Measurements from ENCODE around the gene INSIG1.

The INSIG1 gene

GRCh38 chr7:155303039-155303593 lies 5.4 kb downstream of the INSIG1 start:
- DNase-seq (ENCODE audit: low read depth in 2 of 2): no peak

- DNase-seq (ENCODE audit: low read depth in 2 of 2): no peak
Measured at GRCh38 chr7:155303897-155304296, 6.2 kb downstream of the INSIG1 start.

GRCh38 chr7:155305231-155305904 lies 7.7 kb downstream of the INSIG1 start:
- no peak for DNase-seq (ENCODE audit: low read depth in 2 of 2)

- DNase-seq (ENCODE audit: low read depth in 2 of 2): no peak
Measured at GRCh38 chr7:155306673-155307470, 9.2 kb downstream of the INSIG1 start.

DNA sequence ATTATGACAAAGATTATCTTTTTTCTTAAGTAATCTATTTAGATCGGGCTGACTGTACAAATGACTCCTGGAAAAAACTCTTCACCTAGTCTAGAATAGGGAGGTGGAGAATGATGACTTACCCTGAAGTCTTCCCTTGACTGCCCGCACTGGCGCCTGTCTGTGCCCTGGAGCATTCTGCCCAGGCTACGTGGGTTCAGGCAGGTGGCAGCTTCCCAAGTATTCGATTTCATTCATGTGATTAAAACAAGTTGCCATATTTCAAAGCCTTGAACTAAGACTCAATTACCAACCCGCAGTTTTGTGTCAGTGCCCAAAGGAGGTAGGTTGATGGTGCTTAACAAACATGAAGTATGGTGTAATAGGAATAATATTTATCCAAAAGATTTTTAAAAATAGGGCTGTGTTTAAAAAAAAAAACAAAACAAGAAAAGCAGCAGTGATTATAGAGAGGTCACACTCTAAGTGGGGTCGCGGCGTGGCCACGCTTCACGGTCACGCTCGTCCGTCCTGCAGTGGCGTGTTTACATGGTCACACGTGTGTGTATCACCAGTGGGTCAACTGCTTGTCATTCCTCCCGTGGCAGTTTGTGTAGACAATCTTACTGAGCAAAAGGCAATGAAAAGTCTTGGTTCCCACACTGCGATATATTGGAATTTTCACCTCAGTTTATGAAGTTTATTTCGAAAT lies 10.8 kb downstream of the INSIG1 start:
- no peak for DNase-seq (ENCODE audit: low read depth in 2 of 2)

- no peak for DNase-seq (ENCODE audit: low read depth in 2 of 2)
Measured at GRCh38 chr7:155309021-155309338, 11.3 kb downstream of the INSIG1 start.

DNA sequence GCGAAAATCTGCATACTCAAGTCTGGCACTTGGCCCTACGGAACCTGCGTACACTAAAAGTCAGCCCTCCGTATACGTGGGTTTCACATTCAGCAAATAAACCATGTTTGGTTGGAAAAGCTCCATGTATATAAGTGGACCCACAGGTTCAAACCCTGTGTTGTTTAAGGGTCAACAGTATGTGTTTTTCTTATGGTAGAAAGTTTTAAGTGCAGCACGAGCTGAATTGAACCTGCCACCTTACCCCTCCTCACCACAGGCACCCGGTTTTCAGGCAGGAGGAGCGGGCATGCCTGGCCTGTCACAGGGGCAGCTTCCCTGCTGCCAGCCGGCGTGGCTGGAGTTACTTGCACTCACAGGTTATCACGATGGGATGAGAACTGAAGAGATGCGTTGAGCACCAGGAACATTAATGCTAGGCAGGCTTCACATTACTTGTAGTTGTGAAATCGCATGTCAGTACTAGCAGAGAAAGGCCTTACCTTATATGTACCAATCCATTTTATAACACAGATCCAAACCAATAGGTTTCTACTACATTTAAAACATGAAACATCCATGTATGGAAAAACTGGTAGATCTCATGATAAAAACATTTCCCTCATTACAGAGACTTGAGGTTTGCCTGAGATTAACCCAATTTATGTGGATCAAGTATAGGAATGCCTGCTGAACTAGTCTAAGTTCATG lies 12.9 kb downstream of the INSIG1 start:
- DNase-seq (ENCODE audit: low read depth in 2 of 2): no peak

GRCh38 chr7:155311826-155312537 lies 14.3 kb downstream of the INSIG1 start:
- no peak for DNase-seq (ENCODE audit: low read depth in 2 of 2)

DNA sequence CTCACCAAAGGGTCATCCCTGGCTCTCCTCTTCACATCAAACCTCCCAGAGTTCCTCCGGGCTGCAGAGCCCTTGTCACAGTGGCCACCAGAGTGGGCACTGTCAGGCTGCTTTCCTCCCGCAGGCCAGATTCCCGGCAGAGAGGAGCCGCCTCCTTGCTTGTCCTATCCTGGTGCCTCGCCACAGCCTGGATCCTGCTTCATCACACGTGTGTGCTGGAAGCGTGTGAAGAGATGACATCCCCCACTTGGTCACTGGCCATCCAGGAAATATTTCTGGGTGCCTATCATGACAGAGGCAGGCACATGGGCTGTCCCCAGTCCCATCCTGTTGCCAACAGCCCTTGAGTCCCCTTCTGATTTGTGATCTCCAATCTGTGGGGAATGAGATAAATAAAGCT lies 15.0 kb downstream of the INSIG1 start:
- no peak for DNase-seq (ENCODE audit: low read depth in 2 of 2)

DNA sequence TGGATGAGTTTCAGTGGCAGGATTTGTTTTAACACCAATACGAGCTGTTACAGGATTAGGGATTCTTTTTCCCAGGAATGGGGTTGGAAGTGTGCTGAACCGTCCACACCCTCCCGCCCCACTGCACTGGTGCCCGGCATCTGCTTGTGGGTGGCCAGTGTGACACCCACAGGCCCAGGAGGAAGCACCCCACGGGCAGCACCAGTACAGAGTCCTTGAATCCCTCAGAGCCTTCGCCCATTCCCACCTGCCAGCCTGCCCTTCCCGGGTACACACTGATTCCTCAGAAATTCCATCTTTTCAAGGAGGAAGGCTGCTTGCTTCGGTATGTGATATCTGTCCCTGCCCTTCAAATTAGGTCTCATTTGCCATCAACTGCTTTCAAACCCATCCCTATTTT lies 15.4 kb downstream of the INSIG1 start:
- DNase-seq (ENCODE audit: low read depth in 2 of 2): no peak

DNA sequence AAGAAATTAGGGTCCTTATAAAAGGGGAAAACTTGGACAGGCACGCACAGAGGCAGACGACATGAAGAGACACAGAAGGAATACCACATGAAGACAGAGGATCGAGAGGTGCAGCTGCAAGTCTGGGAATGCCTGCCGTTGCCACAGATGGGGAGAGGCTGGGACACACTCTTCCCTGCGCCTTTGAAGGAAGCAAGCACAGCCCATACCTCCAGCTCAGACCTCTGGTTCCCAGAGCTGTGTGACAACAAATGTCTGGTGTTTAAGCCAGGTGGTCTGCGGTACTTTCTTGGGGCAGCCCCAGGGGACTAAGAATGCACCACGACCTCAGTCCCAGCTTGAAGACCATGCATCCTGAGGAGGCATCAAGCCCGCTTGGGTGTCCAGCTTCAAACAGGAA lies 18.3 kb downstream of the INSIG1 start:
- no peak for DNase-seq (ENCODE audit: low read depth in 2 of 2)

- no peak for DNase-seq (ENCODE audit: low read depth in 2 of 2)
Measured at GRCh38 chr7:155316427-155317113, 18.9 kb downstream of the INSIG1 start.

DNA sequence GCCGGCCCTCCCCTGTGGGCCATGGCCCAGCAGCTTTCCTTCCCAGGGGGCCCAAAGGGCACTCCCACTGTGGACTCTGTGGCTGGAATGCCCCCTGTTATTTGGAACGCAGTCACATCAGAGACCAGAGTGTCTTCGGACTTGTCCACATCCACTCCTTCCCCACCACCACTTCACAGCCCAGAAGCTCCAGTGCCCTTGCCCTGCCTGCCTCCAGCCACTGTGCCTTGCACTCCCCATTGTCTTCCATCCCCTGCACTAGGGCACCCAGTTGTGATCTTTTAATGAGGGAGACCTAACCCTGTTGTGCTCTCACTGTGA lies 19.4 kb downstream of the INSIG1 start:
- no peak for DNase-seq (ENCODE audit: low read depth in 2 of 2)

DNA sequence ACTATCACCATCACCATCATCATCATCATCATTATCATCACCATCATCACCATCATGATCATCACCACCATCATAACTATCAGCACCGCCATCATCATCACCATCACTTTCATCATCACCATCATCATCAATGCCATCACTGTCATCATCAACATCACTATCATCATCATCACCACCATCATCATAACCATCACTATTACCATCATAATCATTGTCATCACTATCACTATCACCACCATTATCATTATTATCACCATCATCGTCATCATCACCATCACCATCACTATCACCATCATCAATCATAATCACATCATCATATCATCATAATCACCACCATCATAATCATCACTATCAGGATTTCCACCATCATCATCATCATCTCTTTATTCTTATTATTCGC lies 20.6 kb downstream of the INSIG1 start:
- no peak for DNase-seq (ENCODE audit: low read depth in 2 of 2)

DNA sequence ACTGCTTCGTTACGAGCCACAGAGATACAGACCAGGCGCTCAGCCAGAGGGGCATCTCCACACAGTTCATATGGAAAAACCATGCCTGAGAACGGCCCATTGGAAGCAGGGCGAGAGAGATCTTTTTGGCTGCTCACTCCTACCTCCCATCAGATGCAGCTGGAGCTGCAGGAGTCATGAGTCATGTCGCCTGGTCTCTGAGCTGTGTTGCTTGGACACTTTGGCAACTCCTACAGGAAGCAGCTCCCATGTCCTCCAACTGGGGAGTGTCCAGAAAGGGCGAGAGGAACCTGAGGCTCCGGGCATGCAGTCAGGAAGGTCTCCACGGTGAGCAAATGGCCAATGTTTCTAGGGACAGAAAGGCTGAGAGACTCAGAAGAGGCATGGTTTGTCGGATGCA lies 24.9 kb downstream of the INSIG1 start:
- DNase-seq (ENCODE audit: low read depth in 2 of 2): no peak

GRCh38 chr7:155323001-155323638 lies 25.4 kb downstream of the INSIG1 start:
- no peak for DNase-seq (ENCODE audit: low read depth in 2 of 2)

DNA sequence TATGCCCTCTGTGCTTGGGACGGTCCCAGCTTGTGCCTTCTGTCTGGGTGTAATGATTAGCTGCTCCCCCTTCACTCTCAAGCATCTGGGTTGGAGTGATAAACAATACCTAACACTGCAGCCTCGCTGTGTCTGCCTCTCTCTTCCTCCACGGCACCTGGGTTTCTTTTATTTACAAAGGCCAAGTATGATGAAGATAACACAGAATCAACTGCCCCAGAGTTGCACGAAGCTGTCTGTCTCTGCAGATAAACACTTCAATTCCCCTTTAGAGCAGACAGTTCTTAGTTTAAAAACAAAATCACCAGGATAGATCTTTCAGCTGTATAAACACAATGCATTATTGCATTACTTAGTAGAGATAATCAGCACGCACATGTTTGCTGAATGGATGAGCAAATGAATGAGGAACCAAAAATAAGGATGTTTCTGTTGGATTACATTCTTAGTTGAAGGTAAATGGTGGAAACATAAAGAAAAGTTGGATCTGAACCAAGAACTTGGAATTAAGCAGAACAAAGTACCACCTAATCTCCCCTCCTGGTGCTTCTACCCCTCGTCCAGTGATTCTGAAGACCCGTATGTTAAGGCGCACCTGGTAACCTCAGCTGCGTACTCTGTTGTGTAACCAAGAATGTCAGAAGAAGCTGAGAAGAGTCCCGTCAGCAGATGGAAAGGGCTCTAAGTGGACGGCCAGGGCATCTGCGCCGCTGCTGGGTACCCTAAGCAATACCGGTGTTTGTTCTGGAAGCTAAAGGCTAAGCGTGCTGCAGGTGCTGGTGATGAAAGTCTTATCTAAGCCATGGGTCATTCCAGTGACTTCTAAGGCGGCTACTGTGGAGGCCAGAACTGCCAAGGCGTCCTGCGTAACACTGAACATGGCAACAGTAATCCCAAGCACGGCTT lies 26.6 kb downstream of the INSIG1 start:
- no peak for DNase-seq (ENCODE audit: low read depth in 2 of 2)

GRCh38 chr7:155324918-155325235 lies 27.2 kb downstream of the INSIG1 start:
- DNase-seq (ENCODE audit: low read depth in 2 of 2): no peak

DNA sequence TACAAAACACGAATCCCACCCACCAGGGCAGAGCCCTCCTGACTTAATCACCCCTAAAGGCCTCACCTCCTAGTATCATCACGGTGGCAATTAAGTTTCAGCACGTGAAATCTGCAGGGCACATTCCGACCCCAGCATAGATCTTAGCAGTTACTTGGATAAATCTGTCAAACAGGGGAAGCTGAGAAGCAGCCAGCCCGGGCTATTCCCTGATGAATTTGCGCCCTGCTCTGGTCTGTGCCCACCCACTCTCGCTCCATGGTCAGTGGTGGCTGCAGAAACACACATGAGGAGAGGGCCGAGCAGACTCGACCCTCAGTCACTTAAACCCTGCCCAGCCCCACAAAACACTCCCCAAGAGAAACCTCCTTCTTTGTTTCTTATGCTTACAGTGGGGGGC lies 28.7 kb downstream of the INSIG1 start:
- no peak for DNase-seq (ENCODE audit: low read depth in 2 of 2)
